Natural killer cell (primary cell): Measurements from ENCODE around the gene VKORC1. TPM values are rescaled to one million over a fixed set of nuclear protein-coding genes. Genes with fewer than 3 reads are reported as not detected.

ENCODE experiments used
- ATAC-seq, 3 donors: fragments of 150-1000 bp in 2 of 3; fragments of 200-7000 bp in 1 of 3; cut with Tn5 transposase; 1 replicate in 1 of 3; 2 replicates in 2 of 3; pipeline ENCODE4 v1.10.0; 2021; ENCODE audit warnings: mild to moderate bottlenecking in 2 of 3, moderate library complexity in 2 of 3
- DNase-seq, 2 donors: peaks; one replicate each; pipeline versions ENCODE4 v3.0.0 to v3.0.0-alpha.2; 2013 to 2021; ENCODE audit warnings: mixed read lengths in 1 of 2
- H3K27ac ChIP-seq: one replicate; pipeline ENCODE4 v1.5.1; 2013; ENCODE audit warnings: mild to moderate bottlenecking, low read length
- H3K27me3 ChIP-seq: one replicate; pipeline ENCODE4 v1.6.1; 2013; ENCODE audit warnings: low read length; ENCODE audit not compliant: control insufficient read depth, insufficient read depth
- H3K36me3 ChIP-seq: one replicate; pipeline ENCODE4 v1.6.1; 2013; ENCODE audit warnings: low read length; ENCODE audit not compliant: control insufficient read depth, insufficient read depth
- H3K4me1 ChIP-seq: one replicate; pipeline ENCODE4 v1.6.1; 2013; ENCODE audit warnings: low read length; ENCODE audit not compliant: control insufficient read depth, insufficient read depth
- H3K4me3 ChIP-seq: one replicate; pipeline ENCODE4 v1.5.1; 2013; ENCODE audit warnings: low read length
- H3K9me3 ChIP-seq: one replicate; pipeline ENCODE4 v1.6.1; 2013; ENCODE audit warnings: low read length; ENCODE audit not compliant: control insufficient read depth, insufficient read depth
- H3K27ac Mint-ChIP-seq, 2 donors: one replicate each; pipeline ENCODE4 v1.8.0; 2022; ENCODE audit warnings: mild to moderate bottlenecking in 2 of 2, mixed read lengths in 2 of 2, moderate library complexity in 1 of 2
- H3K27me3 Mint-ChIP-seq, 2 donors: one replicate each; pipeline ENCODE4 v1.8.0; 2022; ENCODE audit warnings: low read depth in 2 of 2, mixed read lengths in 2 of 2
- H3K36me3 Mint-ChIP-seq: one replicate; pipeline ENCODE4 v1.8.0; 2022; ENCODE audit warnings: mixed read lengths
- H3K4me1 Mint-ChIP-seq, 2 donors: one replicate each; pipeline ENCODE4 v1.8.0; 2022; ENCODE audit warnings: mixed read lengths in 2 of 2
- H3K4me3 Mint-ChIP-seq: one replicate; pipeline ENCODE4 v1.8.0; 2022; ENCODE audit warnings: mild to moderate bottlenecking, moderate library complexity, mixed read lengths
- H3K9me3 Mint-ChIP-seq, 2 donors: one replicate each; pipeline ENCODE4 v1.8.0; 2022; ENCODE audit warnings: mixed read lengths in 2 of 2
- whole genome bisulfite sequencing: methylation state at CpG from one replicate; pipeline ENCODE4 v1.1.7; 2013; ENCODE audit warnings: missing lambda C conversion rate; ENCODE audit not compliant: insufficient coverage; 5-methylcytosine and 5-hydroxymethylcytosine counted together
- intact Hi-C: fragments of 100-400 bp; cut with micrococcal nuclease; formaldehyde crosslinking; loops from one replicate; pipeline ENCODE4 v1.14.2; 2022
- total RNA-seq, 4 donors: library from RNA; stranded (reverse); fragments of 120-200 nt in 1 of 4; gene quantifications; one replicate each; pipeline versions ENCODE4 v1.2.3 to v1.2.4, GENCODE V29; 2013 to 2022
- TF ChIP-seq, protein P1 (sequence below): fragments of 200-600 bp; IDR thresholded peaks from one replicate; pipeline ENCODE4 v1.8.0; 2022; ENCODE audit warnings: antibody characterized with exemption

VKORC1 gene
- total RNA-seq, 3 donors from 2014 or later (not counting 1 experiment from before 2014, with no cell fraction given), result 35.9 to 42.1 (median 41.8) TPM

DNA sequence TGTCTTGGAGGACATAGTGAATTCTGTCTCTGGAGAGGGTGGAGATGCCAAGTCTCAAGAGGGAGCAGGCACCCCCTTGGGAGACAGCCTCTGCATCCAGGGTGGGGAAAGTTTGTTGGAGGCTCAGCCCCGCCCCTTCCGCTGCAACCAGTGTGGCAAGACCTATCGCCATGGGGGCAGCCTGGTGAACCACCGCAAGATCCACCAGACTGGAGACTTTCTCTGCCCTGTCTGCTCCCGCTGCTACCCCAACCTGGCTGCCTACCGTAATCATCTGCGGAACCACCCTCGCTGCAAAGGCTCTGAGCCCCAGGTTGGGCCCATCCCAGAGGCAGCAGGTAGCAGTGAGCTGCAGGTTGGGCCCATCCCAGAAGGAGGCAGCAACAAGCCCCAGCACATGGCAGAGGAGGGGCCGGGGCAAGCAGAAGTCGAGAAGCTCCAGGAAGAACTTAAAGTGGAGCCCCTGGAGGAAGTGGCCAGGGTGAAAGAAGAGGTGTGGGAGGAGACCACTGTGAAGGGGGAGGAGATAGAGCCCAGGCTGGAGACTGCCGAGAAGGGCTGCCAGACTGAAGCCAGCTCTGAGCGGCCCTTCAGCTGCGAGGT is 15.2 kb downstream of the VKORC1 start:
- H3K4me3 Mint-ChIP-seq, result peak overlapping the region; percentile 53
- ATAC-seq, result peak in 2 of 3 donors; percentile 37 to 78

DNA sequence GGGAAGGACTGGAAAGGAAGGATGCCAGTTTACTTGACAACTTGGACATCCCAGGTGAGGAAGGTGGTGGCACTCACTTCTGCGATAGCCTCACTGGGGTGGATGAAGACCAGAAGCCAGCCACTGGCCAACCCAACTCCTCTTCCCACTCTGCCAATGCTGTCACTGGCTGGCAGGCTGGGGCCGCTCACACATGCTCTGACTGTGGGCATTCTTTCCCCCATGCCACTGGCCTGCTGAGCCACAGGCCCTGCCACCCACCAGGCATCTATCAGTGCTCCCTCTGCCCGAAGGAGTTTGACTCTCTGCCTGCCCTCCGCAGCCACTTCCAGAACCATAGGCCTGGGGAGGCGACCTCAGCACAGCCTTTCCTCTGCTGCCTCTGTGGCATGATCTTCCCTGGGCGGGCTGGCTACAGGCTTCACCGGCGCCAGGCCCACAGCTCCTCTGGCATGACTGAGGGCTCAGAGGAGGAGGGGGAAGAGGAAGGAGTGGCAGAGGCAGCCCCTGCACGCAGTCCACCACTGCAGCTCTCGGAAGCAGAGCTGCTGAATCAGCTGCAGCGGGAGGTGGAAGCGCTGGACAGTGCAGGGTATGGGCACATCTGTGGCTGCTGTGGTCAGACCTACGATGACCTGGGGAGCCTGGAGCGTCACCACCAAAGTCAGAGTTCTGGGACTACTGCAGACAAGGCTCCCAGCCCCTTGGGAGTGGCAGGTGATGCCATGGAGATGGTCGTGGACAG is 15.8 kb downstream of the VKORC1 start:
- ATAC-seq (no peak), DNase-seq (no peak)
- Histone ChIP-seq H3K36me3 (peaks cover 67% of the 10 kb centered on the region), H3K27me3 (no peaks in the 10 kb centered on the region), H3K9me3 (no peaks in the 10 kb centered on the region), H3K27ac (no peak overlapping the region), H3K4me1 (peaks cover 46% of the 10 kb centered on the region), H3K4me3 (no peak overlapping the region)
- WGBS, result 93% methylated on average over 15 of the region's 15 CpGs
- no peaks in the 10 kb centered on the region for H3K9me3 Mint-ChIP-seq
- peak overlapping the region; percentile 46 to 65 for H3K27ac Mint-ChIP-seq
- H3K4me3 Mint-ChIP-seq, result peak overlapping the region; percentile 25
- no peaks in the 10 kb centered on the region for H3K27me3 Mint-ChIP-seq
- intact Hi-C loops, result no loop called here
- H3K4me1 Mint-ChIP-seq, result peaks cover 41 to 63% of the 10 kb centered on the region in 2 donors
- peaks cover 7% of the 10 kb centered on the region for H3K36me3 Mint-ChIP-seq
- TF ChIP-seq, protein P1, sequence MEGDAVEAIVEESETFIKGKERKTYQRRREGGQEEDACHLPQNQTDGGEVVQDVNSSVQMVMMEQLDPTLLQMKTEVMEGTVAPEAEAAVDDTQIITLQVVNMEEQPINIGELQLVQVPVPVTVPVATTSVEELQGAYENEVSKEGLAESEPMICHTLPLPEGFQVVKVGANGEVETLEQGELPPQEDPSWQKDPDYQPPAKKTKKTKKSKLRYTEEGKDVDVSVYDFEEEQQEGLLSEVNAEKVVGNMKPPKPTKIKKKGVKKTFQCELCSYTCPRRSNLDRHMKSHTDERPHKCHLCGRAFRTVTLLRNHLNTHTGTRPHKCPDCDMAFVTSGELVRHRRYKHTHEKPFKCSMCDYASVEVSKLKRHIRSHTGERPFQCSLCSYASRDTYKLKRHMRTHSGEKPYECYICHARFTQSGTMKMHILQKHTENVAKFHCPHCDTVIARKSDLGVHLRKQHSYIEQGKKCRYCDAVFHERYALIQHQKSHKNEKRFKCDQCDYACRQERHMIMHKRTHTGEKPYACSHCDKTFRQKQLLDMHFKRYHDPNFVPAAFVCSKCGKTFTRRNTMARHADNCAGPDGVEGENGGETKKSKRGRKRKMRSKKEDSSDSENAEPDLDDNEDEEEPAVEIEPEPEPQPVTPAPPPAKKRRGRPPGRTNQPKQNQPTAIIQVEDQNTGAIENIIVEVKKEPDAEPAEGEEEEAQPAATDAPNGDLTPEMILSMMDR, result no peak

More for the DNA sequence above, 15.2 kb downstream of the VKORC1 start:
- Mint-ChIP-seq H3K9me3 (no peaks in the 10 kb centered on the region), H3K27me3 (no peaks in the 10 kb centered on the region), H3K36me3 (peaks cover 7% of the 10 kb centered on the region), H3K27ac (peak overlapping the region in 1 of 2 donors; percentile 65), H3K4me1 (peaks cover 39 to 60% of the 10 kb centered on the region in 2 donors)
- no peak overlapping the region for H3K27ac ChIP-seq
- H3K4me1 ChIP-seq, result peaks cover 46% of the 10 kb centered on the region
- 74% methylated on average over 13 of the region's 13 CpGs for WGBS
- peaks cover 74% of the 10 kb centered on the region for H3K36me3 ChIP-seq
- no peak for DNase-seq
- no peaks in the 10 kb centered on the region for H3K9me3 ChIP-seq
- no peak overlapping the region for H3K4me3 ChIP-seq
- intact Hi-C loops, result no loop called here
- TF ChIP-seq, protein P1, result no peak
- H3K27me3 ChIP-seq, result no peaks in the 10 kb centered on the region

DNA sequence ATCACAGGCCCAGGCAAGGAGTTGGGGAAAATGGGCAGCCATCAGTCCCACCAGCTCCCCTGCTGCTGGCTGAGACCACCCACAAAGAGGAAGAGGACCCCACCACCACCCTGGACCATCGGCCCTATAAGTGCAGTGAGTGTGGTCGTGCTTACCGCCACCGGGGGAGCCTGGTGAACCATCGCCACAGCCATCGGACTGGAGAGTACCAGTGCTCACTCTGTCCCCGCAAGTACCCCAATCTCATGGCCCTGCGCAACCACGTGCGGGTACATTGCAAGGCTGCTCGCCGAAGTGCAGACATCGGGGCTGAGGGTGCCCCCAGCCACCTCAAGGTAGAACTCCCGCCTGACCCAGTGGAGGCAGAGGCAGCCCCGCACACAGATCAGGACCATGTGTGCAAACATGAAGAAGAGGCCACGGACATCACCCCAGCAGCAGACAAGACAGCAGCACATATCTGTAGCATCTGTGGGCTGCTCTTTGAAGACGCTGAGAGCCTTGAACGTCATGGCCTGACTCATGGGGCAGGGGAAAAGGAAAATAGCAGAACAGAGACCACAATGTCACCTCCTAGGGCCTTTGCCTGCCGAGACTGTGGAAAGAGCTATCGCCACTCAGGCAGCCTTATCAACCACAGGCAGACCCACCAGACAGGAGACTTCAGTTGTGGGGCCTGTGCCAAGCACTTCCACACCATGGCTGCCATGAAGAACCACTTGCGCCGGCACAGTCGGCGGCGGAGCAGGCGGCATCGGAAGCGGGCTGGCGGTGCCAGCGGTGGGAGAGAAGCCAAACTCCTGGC is 16.8 kb downstream of the VKORC1 start:
- 92% methylated on average over 30 of the region's 30 CpGs for WGBS
- Mint-ChIP-seq H3K4me3 (peak overlapping the region; percentile 25), H3K4me1 (peaks cover 43 to 65% of the 10 kb centered on the region in 2 donors), H3K27ac (peak overlapping the region; percentile 46 to 65), H3K9me3 (no peaks in the 10 kb centered on the region), H3K27me3 (no peaks in the 10 kb centered on the region), H3K36me3 (peaks cover 7% of the 10 kb centered on the region)
- H3K9me3 ChIP-seq, result no peaks in the 10 kb centered on the region
- DNase-seq (no peak), ATAC-seq (no peak)
- no peak overlapping the region for H3K4me3 ChIP-seq
- peaks cover 48% of the 10 kb centered on the region for H3K4me1 ChIP-seq
- no peaks in the 10 kb centered on the region for H3K27me3 ChIP-seq
- TF ChIP-seq, protein P1, result no peak
- intact Hi-C loops, result no loop called here
- H3K27ac ChIP-seq, result no peak overlapping the region
- H3K36me3 ChIP-seq, result peaks cover 61% of the 10 kb centered on the region
